Muscle of leg (tissue), 11 donors: ENCODE measurements around the gene ERMAP. TPM values are rescaled to one million over a fixed set of nuclear protein-coding genes. Genes with fewer than 3 reads are reported as not detected.

Experiments used
- DNase-seq: peaks from one replicate; pipeline ENCODE4 v3.0.0; 2013
- H3K27ac ChIP-seq: one replicate; pipeline ENCODE4 v1.5.1; 2013; ENCODE audit warnings: mild to moderate bottlenecking, low read length, control low read depth
- H3K27me3 ChIP-seq: one replicate; pipeline ENCODE4 v1.6.1; 2013; ENCODE audit warnings: low read length; ENCODE audit not compliant: control insufficient read depth, insufficient read depth
- H3K36me3 ChIP-seq: one replicate; pipeline ENCODE4 v1.6.1; 2013; ENCODE audit warnings: low read length; ENCODE audit not compliant: control insufficient read depth, insufficient read depth
- H3K4me1 ChIP-seq: one replicate; pipeline ENCODE4 v1.6.1; 2013; ENCODE audit warnings: low read length; ENCODE audit not compliant: control insufficient read depth, insufficient read depth
- H3K4me3 ChIP-seq: one replicate; pipeline ENCODE4 v1.5.1; 2013; ENCODE audit warnings: low read length, control low read depth
- H3K9me3 ChIP-seq: replicated peaks from 2 replicates; pipeline ENCODE4 v1.6.1; 2013; ENCODE audit warnings: low read depth, low read length; ENCODE audit not compliant: control insufficient read depth
- WGBS: methylation state at CpG from one replicate; pipeline ENCODE4 v1.1.5; 2013; ENCODE audit warnings: missing lambda C conversion rate; ENCODE audit not compliant: insufficient coverage; 5-methylcytosine and 5-hydroxymethylcytosine counted together
- polyA plus RNA-seq, 8 donors: library from polyadenylated mRNA; unstranded; fragments of 120-200 nt; gene quantifications; one replicate each; pipeline versions ENCODE4 v1.2.1 to v1.2.3, GENCODE V29; 2013; ENCODE audit warnings: inconsistent platforms in 1 of 8, low replicate concordance in 1 of 8; ENCODE audit not compliant: insufficient read length in 8 of 8, insufficient read depth in 1 of 8
- total RNA-seq: library from RNA; stranded (reverse); fragments of 120-200 nt; gene quantifications from one replicate; pipeline ENCODE4 v1.2.4, GENCODE V29; 2013

ERMAP gene
- total and polyA plus RNA-seq, 9 donors, result 6.7 to 10.9 (median 8.3) TPM

DNA sequence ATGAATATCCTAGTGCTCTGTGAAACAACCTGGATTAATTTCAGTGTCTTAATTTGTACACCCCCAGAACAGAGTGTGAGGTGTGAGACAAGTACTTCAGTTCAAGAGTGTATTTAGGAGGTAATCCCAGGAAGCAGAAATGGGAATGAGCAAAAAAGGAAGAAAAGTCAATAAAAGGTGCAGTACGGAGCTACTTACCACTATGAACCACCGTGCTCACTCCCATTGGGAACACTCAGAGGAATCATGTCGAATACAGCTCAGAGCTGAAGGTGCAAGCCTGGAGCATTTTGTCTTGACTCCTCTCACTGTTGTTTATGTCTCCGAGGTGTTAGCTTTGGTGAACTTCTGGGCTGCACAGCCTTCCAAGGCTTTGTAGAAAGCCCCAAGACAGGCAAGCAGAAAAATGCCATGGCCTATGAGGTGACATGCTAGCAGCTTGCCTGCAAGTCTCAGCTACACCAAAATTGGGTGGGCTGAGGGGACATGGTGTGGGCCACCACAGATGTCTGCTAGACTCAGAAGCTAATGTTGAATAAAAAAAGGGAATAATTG, 7.6 kb downstream of the ERMAP start:
- WGBS, result 85% methylated on average over 4 of the region's 4 CpGs

DNA sequence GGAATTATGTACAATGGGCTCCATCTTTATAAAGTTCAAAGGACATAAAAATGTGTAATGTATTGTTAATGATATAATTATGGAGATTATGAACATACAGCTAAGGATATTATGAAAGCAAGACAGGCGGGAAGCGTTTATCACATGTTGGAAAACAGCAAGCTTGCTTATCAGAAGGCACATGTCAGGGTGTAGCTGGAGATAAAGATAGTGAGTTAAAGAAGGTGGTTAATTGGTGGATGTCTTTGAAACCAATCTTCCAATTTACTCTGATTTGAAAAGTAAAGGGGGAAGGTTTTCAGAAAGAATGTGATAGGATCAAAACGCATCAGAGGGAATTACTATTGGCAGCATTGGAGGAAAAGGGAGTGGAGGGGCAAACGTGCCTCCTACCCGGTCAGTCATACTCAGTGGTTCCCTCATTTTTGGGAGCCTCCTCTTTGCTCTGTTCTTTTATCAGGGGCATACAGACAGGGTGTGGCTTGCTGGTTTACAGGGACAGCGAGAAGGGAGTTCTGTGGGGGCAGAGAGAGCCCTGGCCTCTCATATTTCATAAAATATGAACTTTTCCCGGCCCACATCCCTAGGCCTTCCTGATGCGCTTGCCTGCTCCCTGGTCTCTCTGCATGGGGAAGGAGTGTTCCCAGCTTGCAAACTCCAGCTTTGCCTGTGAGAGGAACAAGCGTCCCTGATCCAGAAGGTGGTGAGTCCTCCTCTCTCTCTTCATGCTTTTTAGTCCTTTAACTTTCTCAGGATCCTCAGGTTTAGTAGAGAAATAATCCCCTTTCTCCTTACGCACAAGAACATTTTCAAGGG, 8.3 kb downstream of the ERMAP start:
- 94% methylated on average over 3 of the region's 10 CpGs for WGBS

More for the DNA sequence above, 7.6 kb downstream of the ERMAP start:
- no peaks in the 10 kb centered on the region for H3K36me3 ChIP-seq
- no peak overlapping the region for H3K27ac ChIP-seq
- no peak for DNase-seq
- H3K4me1 ChIP-seq, result peaks cover 4% of the 10 kb centered on the region
- no peak overlapping the region for H3K4me3 ChIP-seq
- H3K9me3 ChIP-seq, result no peaks in the 10 kb centered on the region
- no peaks in the 10 kb centered on the region for H3K27me3 ChIP-seq

DNA sequence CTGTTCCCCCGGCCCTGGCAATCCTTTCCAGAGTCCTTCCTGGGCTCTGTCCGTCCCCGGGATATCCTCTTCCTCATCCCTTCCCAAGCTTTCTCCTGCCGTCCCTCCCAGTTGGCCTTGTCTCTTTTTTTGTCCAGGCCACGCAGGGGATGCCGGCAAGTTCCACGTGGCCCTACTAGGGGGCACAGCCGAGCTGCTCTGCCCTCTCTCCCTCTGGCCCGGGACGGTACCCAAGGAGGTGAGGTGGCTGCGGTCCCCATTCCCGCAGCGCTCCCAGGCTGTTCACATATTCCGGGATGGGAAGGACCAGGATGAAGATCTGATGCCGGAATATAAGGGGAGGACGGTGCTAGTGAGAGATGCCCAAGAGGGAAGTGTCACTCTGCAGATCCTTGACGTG, 13.7 kb downstream of the ERMAP start:
- no peaks in the 10 kb centered on the region for H3K9me3 ChIP-seq
- no peaks in the 10 kb centered on the region for H3K27me3 ChIP-seq
- WGBS, result 83% methylated on average over 14 of the region's 17 CpGs
- no peak overlapping the region for H3K4me3 ChIP-seq
- H3K27ac ChIP-seq, result no peak overlapping the region
- no peak for DNase-seq
- peaks cover 11% of the 10 kb centered on the region for H3K36me3 ChIP-seq
- peaks cover 7% of the 10 kb centered on the region for H3K4me1 ChIP-seq

More for the DNA sequence above, 8.3 kb downstream of the ERMAP start:
- Histone ChIP-seq H3K4me3 (no peak overlapping the region), H3K36me3 (peaks cover 3% of the 10 kb centered on the region), H3K9me3 (no peaks in the 10 kb centered on the region), H3K27ac (no peak overlapping the region), H3K4me1 (peaks cover 4% of the 10 kb centered on the region), H3K27me3 (no peaks in the 10 kb centered on the region)
- DNase-seq, result no peak

DNA sequence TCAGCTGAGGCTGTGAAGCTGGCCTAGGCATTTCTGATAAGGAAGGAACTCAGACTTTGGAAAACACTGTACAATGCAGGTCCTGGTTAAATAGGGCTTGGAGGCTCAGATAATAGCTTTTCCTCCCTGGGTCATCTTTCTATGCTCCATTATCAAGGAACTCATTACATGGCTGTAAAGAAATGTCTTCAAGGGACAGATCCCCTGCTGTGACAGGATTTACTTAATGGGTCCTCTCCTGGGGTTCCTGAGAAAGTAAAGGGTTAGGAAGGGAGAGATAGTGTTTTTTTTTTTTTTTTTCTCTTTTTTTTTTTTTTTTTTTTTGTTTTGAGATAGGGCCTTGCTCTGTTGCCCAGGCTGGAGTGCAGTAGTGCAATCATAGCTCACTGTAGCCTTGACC, 14.4 kb downstream of the ERMAP start:
- Histone ChIP-seq H3K4me3 (no peak overlapping the region), H3K36me3 (peaks cover 11% of the 10 kb centered on the region), H3K4me1 (peaks cover 7% of the 10 kb centered on the region), H3K27me3 (no peaks in the 10 kb centered on the region), H3K9me3 (no peaks in the 10 kb centered on the region), H3K27ac (no peak overlapping the region)
- no peak for DNase-seq

DNA sequence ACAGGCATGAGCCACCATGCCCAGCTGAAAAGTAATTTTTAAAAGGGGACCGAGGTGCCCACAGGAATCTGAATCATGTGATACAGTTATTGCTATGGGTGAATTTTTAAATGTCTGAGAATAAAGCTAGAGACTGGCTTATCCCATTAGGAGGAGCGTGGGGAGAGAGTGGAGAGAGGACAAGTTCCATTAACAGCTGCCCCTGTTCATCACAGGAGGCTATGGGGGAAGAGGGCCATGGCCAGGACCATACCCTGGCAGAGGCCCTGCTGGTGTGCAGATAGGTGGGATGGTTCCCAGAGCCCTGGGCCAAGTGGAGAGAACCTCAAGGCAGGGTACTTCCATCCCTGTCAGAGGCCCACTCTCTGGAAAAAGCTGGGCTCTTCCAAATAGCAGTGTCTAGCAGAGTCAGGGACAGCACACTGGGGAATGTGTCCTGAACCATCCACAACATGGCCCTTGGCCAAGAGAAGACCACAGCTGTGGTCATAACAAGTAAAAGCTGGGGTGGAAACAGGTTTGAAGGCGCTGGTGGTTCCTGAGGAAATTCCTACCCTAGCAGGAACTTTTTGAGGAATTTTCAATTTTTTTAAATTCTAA, 15.8 kb downstream of the ERMAP start:
- Histone ChIP-seq H3K9me3 (no peaks in the 10 kb centered on the region), H3K36me3 (peaks cover 11% of the 10 kb centered on the region), H3K4me1 (peaks cover 7% of the 10 kb centered on the region), H3K27me3 (no peaks in the 10 kb centered on the region), H3K27ac (peak overlapping the region; percentile 82), H3K4me3 (no peak overlapping the region)
- DNase-seq, result peak; percentile 63
- 80% methylated on average over 1 of the region's 3 CpGs for WGBS

DNA sequence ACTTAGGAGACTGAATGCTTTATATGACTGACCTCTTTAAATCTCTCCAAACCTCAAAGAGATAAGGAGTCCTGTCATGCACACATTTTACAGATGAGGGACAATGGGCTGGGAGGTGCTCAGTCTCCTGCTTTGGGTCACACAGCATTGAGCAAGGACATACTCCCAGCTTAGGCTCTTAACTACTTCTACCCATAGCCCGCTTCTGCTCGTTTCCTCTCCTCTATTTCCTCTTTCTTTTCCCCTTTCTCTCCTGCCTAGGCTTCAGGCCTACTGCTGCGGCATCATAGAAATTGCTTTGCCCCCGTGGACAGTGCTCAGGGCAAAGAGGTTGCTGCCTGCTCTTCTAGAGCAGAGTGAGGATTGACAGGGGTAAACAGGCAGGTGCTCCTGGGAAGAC, 17.1 kb downstream of the ERMAP start:
- peaks cover 11% of the 10 kb centered on the region for H3K36me3 ChIP-seq
- 76% methylated on average over 2 of the region's 4 CpGs for WGBS
- no peak overlapping the region for H3K4me3 ChIP-seq
- peaks cover 7% of the 10 kb centered on the region for H3K4me1 ChIP-seq
- H3K27ac ChIP-seq, result no peak overlapping the region
- H3K9me3 ChIP-seq, result no peaks in the 10 kb centered on the region
- H3K27me3 ChIP-seq, result no peaks in the 10 kb centered on the region
- no peak for DNase-seq

DNA sequence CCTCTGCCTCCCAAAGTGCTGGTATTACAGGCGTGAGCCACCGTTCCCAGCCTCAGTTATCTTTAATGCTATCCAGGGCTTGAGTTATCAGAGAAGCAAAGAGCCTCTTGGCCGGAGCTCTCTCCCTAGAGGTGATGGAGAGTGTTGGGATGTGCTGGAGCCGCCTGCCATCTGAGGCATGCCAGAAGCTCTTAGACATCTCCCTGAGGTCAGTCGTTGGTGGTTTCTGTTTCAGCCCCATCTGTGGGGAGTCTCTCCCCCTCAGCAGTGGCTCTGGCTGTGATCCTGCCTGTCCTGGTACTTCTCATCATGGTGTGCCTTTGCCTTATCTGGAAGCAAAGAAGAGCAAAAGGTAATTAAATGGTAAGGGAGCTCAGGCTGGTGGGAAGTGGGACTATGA, 17.9 kb downstream of the ERMAP start:
- Histone ChIP-seq H3K27me3 (no peaks in the 10 kb centered on the region), H3K27ac (no peak overlapping the region), H3K4me1 (peaks cover 7% of the 10 kb centered on the region), H3K9me3 (no peaks in the 10 kb centered on the region), H3K36me3 (peaks cover 11% of the 10 kb centered on the region), H3K4me3 (no peak overlapping the region)
- WGBS, result 72% methylated on average over 3 of the region's 5 CpGs
- DNase-seq, result no peak

DNA sequence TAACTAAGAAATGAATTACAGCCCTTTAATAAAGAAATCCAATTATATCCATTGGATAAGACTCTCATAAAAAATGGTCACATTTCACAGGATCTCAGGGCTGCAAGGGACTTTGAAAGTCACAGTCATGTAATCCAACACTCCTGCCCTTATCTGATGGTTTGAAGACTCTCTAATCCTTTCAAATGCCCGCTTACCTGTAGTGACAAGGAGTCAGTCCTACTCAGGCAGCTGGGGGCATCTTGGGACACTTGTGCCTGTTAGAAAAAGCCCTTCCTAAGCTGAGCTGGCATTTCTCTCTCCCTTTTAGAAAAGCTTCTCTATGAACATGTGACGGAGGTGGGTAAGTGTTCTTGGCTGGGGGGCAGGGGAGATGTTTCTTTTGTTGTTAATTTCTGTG, 18.5 kb downstream of the ERMAP start:
- Histone ChIP-seq H3K9me3 (no peaks in the 10 kb centered on the region), H3K4me1 (peaks cover 7% of the 10 kb centered on the region), H3K27ac (no peak overlapping the region), H3K36me3 (peaks cover 9% of the 10 kb centered on the region), H3K27me3 (no peaks in the 10 kb centered on the region), H3K4me3 (no peak overlapping the region)
- no peak for DNase-seq
- WGBS, result no CpG with 5 or more reads among the region's 2 CpGs

DNA sequence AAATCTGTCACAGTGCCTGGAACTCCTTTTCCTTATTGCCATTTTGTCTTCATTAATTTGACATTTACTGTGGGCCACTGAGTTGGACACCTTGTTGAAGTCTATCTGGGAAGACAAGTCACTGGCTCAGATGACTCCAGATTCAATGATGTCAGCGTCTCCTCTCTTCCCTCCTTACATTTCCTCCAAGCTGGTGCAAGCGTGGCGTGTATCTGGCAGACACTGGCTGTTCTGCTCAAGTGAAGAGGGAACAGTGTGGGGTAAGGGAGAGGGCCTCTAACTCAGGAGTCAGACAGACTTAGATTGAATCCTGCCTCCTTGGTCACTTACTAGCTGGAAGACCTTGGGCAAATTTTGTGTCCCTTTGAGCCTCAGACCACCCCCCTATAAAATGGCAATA, 20.8 kb downstream of the ERMAP start:
- DNase-seq, result peak; percentile 17
- WGBS, result no CpG with 5 or more reads among the region's 3 CpGs
- Histone ChIP-seq H3K4me3 (no peak overlapping the region), H3K27me3 (no peaks in the 10 kb centered on the region), H3K4me1 (peaks cover 3% of the 10 kb centered on the region), H3K36me3 (peaks cover 7% of the 10 kb centered on the region), H3K27ac (no peak overlapping the region), H3K9me3 (no peaks in the 10 kb centered on the region)

DNA sequence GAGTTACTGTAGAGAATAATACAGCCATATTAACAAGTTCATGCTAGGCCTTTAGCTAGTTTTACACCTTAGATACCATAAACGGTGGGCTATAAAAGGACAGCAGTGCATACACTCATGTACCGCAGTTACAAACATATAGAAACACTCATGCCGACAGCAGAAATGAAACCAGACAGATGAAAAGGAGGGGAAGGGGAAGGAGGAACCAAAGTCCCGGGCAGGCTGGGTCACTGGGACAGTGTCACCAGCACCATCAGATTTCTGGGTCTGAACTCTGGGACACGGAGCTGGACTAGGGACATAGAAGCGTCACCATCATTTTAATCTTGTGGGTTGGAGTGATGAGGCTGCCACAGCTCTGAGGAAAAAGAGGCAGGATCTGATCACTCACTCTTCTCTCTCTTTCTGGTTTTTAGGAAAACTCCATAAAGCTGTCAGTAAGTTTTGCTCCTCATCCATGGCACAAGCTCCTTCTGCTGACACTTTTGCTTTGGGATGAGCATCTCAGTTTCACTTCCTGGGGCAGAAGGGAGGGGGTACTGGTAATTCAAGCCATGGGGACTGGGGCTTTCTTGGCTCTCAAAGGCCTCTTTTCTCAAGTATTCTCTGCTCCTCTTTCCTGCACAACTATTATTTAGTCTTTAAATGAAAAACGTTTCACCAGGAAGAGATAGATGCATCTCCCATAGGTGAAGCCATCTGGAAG, 21.7 kb downstream of the ERMAP start:
- no peak overlapping the region for H3K27ac ChIP-seq
- DNase-seq, result peak; percentile 16
- WGBS, result 70% methylated on average over 2 of the region's 7 CpGs

More for the DNA sequence above, 21.7 kb downstream of the ERMAP start:
- Histone ChIP-seq H3K4me3 (no peak overlapping the region), H3K27me3 (no peaks in the 10 kb centered on the region), H3K9me3 (no peaks in the 10 kb centered on the region), H3K4me1 (no peaks in the 10 kb centered on the region), H3K36me3 (peaks cover 9% of the 10 kb centered on the region)
